Measurements from ENCODE around the gene ABCA13.

ABCA13 gene

GRCh38 chr7:48635796-48636195 lies 464.5 kb downstream of the ABCA13 start:
- no peaks in the 10 kb centered on the region for H3K79me2 ChIP-seq (ENCODE audit: insufficient read depth, low read length)
- H3K9me3 ChIP-seq (ENCODE audit: insufficient read depth, low read depth, low read length), result 0 out of 2 replicates have a peak, but pooled peaks cover 2% of the 10 kb centered on the region
- TF ChIP-seq CTCF (conservative IDR thresholded peaks at IDR 0.05; ENCODE audit: low read length), result no peak
- no peak for TF ChIP-seq EZH2phosphoT487 (IDR thresholded peaks at IDR 0.05; ENCODE audit: borderline replicate concordance)

GRCh38 chr7:48636391-48637015 lies 465.2 kb downstream of the ABCA13 start:
- H3K27me3 ChIP-seq (ENCODE audit: insufficient read depth, low read length, poor library complexity, severe bottlenecking), result no peaks in the 10 kb centered on the region
- H3K9me2 ChIP-seq (replicated peaks; ENCODE audit: low read depth, low read length), result no peaks in the 10 kb centered on the region
- no peaks in the 10 kb centered on the region for H3K4me1 ChIP-seq (ENCODE audit: insufficient read depth, low read length, poor library complexity, severe bottlenecking)
- no peaks in the 10 kb centered on the region for H3K36me3 ChIP-seq (ENCODE audit: insufficient read depth, low read length)
- H4K20me1 ChIP-seq (ENCODE audit: insufficient read depth, low read length, poor library complexity, severe bottlenecking), result no peaks in the 10 kb centered on the region
- H2AFZ ChIP-seq (ENCODE audit: low read length), result no peak overlapping the region
- 0 out of 2 replicates have a peak, but pooled peaks cover 2% of the 10 kb centered on the region for H3K9me3 ChIP-seq (ENCODE audit: insufficient read depth, low read depth, low read length)
- no peaks in the 10 kb centered on the region for H3F3A ChIP-seq (ENCODE audit: low read depth)
- no peak overlapping the region for H3K9ac ChIP-seq (ENCODE audit: low read depth, low read length, poor library complexity, severe bottlenecking)
- H3K79me2 ChIP-seq (ENCODE audit: insufficient read depth, low read length), result no peaks in the 10 kb centered on the region
- H3K4me3 ChIP-seq (ENCODE audit: low read length, poor library complexity, severe bottlenecking), result no peak overlapping the region
- no peak overlapping the region for H3K4me2 ChIP-seq (ENCODE audit: low read depth, low read length, poor library complexity, severe bottlenecking)
- TF ChIP-seq EZH2phosphoT487 (IDR thresholded peaks at IDR 0.05; ENCODE audit: borderline replicate concordance), result no peak
- TF ChIP-seq CTCF (conservative IDR thresholded peaks at IDR 0.05; ENCODE audit: low read length), result no peak

More at GRCh38 chr7:48635796-48636195, 464.5 kb downstream of the ABCA13 start:
- no peaks in the 10 kb centered on the region for H3K4me1 ChIP-seq (ENCODE audit: insufficient read depth, low read length, poor library complexity, severe bottlenecking)
- H3K36me3 ChIP-seq (ENCODE audit: insufficient read depth, low read length), result no peaks in the 10 kb centered on the region
- H3F3A ChIP-seq (ENCODE audit: low read depth), result no peaks in the 10 kb centered on the region
- no peak overlapping the region for H3K9ac ChIP-seq (ENCODE audit: low read depth, low read length, poor library complexity, severe bottlenecking)
- no peaks in the 10 kb centered on the region for H4K20me1 ChIP-seq (ENCODE audit: insufficient read depth, low read length, poor library complexity, severe bottlenecking)
- no peaks in the 10 kb centered on the region for H3K9me2 ChIP-seq (replicated peaks; ENCODE audit: low read depth, low read length)
- no peak overlapping the region for H3K4me2 ChIP-seq (ENCODE audit: low read depth, low read length, poor library complexity, severe bottlenecking)
- no peak overlapping the region for H2AFZ ChIP-seq (ENCODE audit: low read length)
- no peak overlapping the region for H3K4me3 ChIP-seq (ENCODE audit: low read length, poor library complexity, severe bottlenecking)
- H3K27me3 ChIP-seq (ENCODE audit: insufficient read depth, low read length, poor library complexity, severe bottlenecking), result no peaks in the 10 kb centered on the region

GRCh38 chr7:48637382-48637781 lies 466.1 kb downstream of the ABCA13 start:
- no peak for TF ChIP-seq EZH2phosphoT487 (IDR thresholded peaks at IDR 0.05; ENCODE audit: borderline replicate concordance)
- no peak for TF ChIP-seq CTCF (conservative IDR thresholded peaks at IDR 0.05; ENCODE audit: low read length)
- H4K20me1 ChIP-seq (ENCODE audit: insufficient read depth, low read length, poor library complexity, severe bottlenecking), result no peaks in the 10 kb centered on the region
- no peak overlapping the region for H3K4me2 ChIP-seq (ENCODE audit: low read depth, low read length, poor library complexity, severe bottlenecking)
- no peaks in the 10 kb centered on the region for H3K36me3 ChIP-seq (ENCODE audit: insufficient read depth, low read length)
- no peaks in the 10 kb centered on the region for H3K79me2 ChIP-seq (ENCODE audit: insufficient read depth, low read length)
- H3F3A ChIP-seq (ENCODE audit: low read depth), result no peaks in the 10 kb centered on the region
- no peak overlapping the region for H2AFZ ChIP-seq (ENCODE audit: low read length)
- no peak overlapping the region for H3K9ac ChIP-seq (ENCODE audit: low read depth, low read length, poor library complexity, severe bottlenecking)
- 0 out of 2 replicates have a peak, but pooled peaks cover 2% of the 10 kb centered on the region for H3K9me3 ChIP-seq (ENCODE audit: insufficient read depth, low read depth, low read length)
- no peaks in the 10 kb centered on the region for H3K4me1 ChIP-seq (ENCODE audit: insufficient read depth, low read length, poor library complexity, severe bottlenecking)
- H3K4me3 ChIP-seq (ENCODE audit: low read length, poor library complexity, severe bottlenecking), result no peak overlapping the region
- H3K27me3 ChIP-seq (ENCODE audit: insufficient read depth, low read length, poor library complexity, severe bottlenecking), result no peaks in the 10 kb centered on the region
- H3K9me2 ChIP-seq (replicated peaks; ENCODE audit: low read depth, low read length), result no peaks in the 10 kb centered on the region

Measured in Loucy (cell line).